GM12874 (cell line): ENCODE results near the gene DSCAM.

Source experiments
- TF ChIP-seq, protein P1 (sequence below): IDR thresholded peaks from 2 replicates; pipeline ENCODE4 v1.5.1; 2011; ENCODE audit warnings: low read depth, mild to moderate bottlenecking, control low read depth, low read length, moderate library complexity; ENCODE audit not compliant: insufficient read depth

DSCAM gene

DNA sequence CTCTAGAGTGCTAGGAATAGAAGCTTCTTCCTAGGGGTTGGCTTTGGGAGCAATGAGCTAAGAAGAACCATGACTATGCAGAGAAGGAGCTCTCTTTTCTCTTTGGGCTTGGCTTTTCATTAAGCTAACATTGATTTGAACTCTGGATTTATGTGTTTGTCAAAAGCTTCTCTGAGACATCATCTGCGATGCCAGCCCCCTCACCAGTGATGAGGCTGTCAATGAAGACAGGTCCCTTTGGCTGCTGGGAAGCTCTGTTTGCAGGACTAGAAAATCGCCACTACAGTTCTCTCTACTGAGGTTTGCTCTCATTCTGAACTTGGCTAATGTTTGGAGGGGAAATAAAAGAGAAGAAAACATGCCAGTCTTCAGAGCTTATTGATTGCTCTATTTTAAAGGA lies 794.7 kb downstream of the DSCAM start:
- TF ChIP-seq, protein P1, sequence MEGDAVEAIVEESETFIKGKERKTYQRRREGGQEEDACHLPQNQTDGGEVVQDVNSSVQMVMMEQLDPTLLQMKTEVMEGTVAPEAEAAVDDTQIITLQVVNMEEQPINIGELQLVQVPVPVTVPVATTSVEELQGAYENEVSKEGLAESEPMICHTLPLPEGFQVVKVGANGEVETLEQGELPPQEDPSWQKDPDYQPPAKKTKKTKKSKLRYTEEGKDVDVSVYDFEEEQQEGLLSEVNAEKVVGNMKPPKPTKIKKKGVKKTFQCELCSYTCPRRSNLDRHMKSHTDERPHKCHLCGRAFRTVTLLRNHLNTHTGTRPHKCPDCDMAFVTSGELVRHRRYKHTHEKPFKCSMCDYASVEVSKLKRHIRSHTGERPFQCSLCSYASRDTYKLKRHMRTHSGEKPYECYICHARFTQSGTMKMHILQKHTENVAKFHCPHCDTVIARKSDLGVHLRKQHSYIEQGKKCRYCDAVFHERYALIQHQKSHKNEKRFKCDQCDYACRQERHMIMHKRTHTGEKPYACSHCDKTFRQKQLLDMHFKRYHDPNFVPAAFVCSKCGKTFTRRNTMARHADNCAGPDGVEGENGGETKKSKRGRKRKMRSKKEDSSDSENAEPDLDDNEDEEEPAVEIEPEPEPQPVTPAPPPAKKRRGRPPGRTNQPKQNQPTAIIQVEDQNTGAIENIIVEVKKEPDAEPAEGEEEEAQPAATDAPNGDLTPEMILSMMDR: no peak

DNA sequence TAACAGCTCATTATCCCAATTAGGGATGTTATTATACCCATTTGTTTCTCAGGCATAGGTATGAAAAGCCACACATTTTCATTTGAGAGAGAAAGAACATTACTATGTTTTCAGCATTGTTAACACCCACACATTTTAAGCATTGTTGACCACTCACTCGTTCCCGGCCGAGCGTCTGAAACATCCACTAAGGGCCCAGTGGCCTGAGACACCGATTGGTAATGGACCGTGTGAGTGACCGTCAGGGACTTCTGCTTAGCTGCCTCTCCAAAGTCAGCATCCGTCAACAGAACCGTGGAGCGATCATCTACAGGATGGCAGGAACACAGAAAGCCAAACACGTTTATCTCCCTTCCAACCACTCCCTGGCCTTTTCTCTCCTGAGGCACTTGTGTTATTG lies 795.2 kb downstream of the DSCAM start:
- TF ChIP-seq, protein P1: no peak

DNA sequence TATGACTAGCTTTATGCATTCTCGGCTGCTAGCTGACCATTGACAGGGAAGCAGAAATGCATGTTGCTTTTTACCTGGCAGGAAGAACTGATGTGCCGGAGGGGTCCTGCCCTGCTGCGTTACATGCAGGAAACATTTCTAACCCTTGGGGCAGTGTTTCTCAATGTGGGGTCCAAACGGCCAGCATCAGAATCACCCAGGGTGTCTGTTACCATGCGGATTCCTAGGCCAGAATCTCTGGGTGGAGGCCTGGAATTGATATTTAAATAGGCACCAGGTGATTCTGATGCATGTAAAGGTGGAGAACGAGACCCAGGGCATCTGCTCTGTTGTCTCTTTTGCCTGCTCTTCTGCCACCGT lies 797.0 kb downstream of the DSCAM start:
- TF ChIP-seq, protein P1: no peak

DNA sequence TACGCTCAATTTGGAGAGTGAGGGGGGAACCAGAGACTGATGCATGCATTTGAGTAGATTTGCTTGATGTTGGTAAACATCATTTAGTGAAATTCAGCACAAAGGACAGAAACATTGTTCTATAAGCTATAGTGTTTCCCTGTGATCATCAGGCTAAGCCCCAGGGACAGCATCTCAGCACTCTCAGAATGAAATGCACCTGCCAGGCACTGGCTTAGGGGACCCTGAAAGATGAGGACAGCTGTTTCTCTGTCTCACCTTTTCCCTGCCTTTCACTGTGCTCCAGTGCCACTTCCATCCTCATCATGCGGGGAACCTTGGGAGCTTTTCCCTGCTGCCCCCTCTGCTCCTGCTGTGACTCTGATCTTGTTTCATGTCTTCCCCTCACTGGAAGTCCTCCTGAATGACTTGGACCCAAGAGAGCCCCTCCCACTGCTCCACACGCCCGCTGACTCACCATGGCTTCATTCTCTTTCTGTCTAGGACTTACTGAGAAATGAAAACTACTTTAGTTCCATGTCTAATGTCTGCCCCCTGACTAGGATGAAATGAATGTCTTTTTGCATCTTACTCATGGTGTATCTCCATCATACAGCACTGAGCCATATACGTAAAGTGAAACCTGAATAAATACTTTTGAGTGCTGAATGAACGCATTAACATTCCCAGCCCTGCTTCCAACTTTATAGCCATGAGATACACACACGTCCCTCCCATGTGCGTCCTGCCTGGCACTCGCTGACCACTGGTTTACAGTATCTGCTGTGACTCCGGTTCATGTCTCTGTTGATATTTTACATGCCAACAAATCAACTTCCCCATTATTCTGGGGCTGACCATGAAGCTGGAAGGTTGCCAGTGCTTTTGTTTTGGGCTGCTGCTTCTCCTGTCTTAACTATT lies 797.7 kb downstream of the DSCAM start:
- TF ChIP-seq, protein P1: no peak

DNA sequence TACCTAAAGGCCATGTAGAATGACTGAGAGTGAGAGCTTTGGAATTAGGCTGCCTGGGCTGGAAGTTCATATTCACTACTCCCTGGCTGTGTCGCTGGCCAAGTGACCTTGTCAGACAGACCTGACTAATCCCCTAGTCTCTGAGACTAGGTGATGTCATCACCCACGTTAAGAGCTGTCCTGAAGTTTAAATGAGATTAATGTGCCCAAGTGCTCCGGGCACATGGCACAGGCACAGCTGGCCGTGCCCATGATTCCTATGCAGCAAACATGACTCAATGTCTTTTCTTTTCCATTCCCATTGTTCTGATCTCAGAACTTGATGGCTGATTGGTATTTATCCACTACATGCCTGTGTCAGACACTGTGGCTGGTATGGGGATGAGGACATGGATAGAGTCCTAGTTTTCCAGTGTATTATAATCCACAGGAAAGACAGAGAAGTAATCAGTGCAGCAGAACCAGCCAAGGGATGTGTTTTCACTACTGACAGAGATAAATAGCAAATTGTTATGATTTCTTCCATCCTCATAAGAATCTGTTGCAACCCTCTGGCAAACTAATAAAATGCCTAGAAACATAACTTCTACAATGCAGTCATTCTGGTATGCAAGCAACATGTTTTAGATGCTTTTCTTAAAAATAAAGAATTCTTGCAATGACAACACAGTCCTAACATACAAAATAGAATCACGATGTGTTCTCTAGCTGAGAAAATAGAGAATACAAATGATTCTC lies 798.8 kb downstream of the DSCAM start:
- TF ChIP-seq, protein P1: no peak

DNA sequence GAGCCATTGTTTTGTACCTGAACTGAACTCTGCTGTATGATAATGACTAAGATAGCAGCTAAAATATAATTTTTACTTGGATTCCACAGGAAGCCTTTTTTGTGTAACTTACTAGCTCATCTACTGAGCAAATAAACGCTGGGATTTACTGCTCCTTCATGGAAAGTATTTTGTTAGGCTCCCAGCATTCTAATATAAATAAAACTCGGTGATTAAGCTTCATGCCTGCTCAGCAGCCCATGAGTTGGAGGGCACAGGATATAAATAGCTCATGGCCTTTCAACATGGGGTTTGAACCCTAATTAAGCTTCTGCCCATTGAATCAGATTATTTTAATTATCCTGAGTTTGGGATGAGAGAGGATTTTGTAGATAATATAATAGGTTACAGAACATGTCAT lies 799.7 kb downstream of the DSCAM start:
- TF ChIP-seq, protein P1: no peak

DNA sequence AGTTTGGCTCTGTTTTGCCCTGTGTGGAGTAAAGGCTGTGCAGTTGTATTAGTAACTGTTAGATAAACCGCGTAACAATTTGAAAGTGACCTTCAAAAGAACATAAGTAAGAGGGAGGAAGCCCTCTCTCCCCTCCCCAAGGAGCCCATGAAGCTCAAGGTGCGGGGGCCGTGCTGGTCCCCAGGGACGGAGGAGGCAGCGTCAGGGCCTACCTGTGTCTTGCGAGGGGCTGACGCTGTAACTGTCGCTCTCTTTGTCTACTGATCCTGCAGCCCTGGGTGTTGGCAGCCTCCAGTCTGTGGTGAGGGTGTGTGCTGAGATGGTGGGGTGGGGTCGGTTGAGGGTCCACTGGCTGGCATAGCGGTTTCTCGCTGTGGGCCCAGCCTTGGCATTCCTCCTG lies 803.1 kb downstream of the DSCAM start:
- TF ChIP-seq, protein P1: no peak
